Activated CD4-positive, alpha-beta memory T cell treated with anti-CD3 and anti-CD28 coated beads for 36 hours (primary cell): ENCODE results near the gene C19orf73. TPM values are rescaled to one million over a fixed set of nuclear protein-coding genes. Genes with fewer than 3 reads are reported as not detected.

ENCODE experiments used
- CTCF ChIA-PET: fragments of 350-600 bp; sonication (Branson Sonifier 250); formaldehyde crosslinking; loops from one replicate; lab custom pipeline; 2021; ENCODE audit warnings: antibody characterized with exemption, inconsistent platforms; lab: Charles Lee
- POLR2A ChIA-PET: fragments of 350-600 bp; sonication (Branson Sonifier 250); formaldehyde crosslinking; loops from one replicate; lab custom pipeline; 2021; ENCODE audit warnings: antibody characterized with exemption; lab: Charles Lee
- DNase-seq: peaks from one replicate; pipeline ENCODE4 v3.0.0-alpha.2; 2020
- H3K27ac Mint-ChIP-seq: one replicate; pipeline ENCODE4 v1.8.0; 2021; ENCODE audit warnings: mixed read lengths
- H3K27me3 Mint-ChIP-seq: one replicate; pipeline ENCODE4 v1.8.0; 2021; ENCODE audit warnings: mixed read lengths
- H3K36me3 Mint-ChIP-seq: one replicate; pipeline ENCODE4 v1.8.0; 2021; ENCODE audit warnings: mixed read lengths
- H3K4me1 Mint-ChIP-seq: one replicate; pipeline ENCODE4 v1.8.0; 2021; ENCODE audit warnings: low read depth, mixed read lengths
- H3K4me3 Mint-ChIP-seq: one replicate; pipeline ENCODE4 v1.8.0; 2021; ENCODE audit warnings: mild to moderate bottlenecking, mixed read lengths
- H3K9me3 Mint-ChIP-seq: one replicate; pipeline ENCODE4 v1.8.0; 2021; ENCODE audit warnings: mixed read lengths
- intact Hi-C: fragments of 100-400 bp; cut with micrococcal nuclease; formaldehyde crosslinking; loops from one replicate; pipeline ENCODE4 v1.15.1; 2023
- total RNA-seq, 2 experiments: library from RNA; stranded (reverse); gene quantifications; one replicate each; pipeline ENCODE4 v1.2.3, GENCODE V29; 2021

Gene C19orf73
- total RNA-seq, 2 experiments from 2014 or later = 1.4 TPM

DNA sequence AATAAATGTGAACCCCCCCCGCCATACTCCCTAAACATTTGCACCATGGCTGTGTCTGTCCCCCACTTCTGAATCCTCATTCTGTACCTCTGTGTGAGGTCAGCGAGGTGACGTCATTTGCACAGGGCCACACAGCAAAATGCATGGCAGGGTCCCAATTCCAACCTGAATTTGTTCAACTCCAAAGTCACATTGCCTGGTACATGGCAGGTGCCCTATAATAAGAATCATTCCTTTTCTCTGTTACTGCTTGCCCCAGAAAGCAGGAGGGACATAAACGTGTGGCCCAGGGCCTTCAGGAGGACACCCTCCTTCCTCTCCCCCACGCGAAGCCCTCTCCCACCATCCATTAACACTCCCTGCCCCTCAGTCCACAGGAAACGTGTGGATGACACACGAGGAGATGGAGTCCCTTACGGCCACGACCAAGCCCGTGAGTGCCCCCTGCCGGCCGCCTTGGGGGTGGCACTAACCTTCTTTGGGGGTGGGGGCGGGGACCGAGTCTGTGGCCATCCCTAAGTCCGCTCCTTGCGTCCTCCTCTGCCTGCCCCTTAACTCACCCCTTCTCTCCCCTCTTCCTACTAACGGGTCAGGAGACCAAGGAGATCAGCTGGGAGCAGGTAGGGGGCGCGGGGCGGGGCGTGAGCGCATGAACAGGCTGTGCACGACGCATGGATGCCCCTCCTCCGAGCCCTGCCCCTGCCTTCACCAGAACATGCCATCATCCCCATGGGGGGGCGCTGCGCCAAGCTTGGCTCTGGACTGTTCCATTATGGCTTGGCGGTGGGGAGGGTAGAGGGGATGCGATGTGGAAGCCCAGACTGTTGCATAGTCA lies 26.8 kb upstream of the C19orf73 start:
- Mint-ChIP-seq H3K27me3 (peaks cover 47% of the 10 kb centered on the region), H3K9me3 (no peaks in the 10 kb centered on the region)
- POLR2A ChIA-PET = interaction anchor here (0.9 kb wide), 1 partner anchor 18 kb away, joined by 3 read pairs; no protein-coding TSS in a partner anchor

DNA sequence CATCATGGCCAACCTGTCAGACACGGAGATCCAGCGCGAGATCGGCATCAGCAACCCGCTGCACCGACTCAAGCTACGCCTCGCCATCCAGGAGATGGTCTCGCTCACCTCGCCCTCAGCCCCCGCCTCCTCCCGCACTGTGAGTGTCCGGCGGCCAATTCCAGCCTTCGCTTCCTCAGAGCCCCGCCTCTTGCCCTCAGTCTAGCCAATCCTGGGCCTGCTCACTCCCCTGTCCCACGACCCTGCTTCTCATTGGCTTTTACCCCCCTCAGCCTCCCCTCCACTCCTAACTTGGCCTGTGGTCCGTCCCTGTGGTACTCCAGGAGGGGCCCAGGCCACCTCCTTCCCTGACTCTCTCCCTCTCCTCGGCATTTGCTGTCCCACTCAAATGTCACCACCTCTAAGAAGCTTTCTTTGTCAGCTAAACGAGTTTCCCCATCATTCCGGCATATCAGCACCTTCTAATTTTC lies 24.0 kb upstream of the C19orf73 start:
- intact Hi-C loops = no loop called here
- POLR2A ChIA-PET = interaction anchor here (0.7 kb wide), 1 partner anchor 311 kb away, joined by 3 read pairs; no protein-coding TSS in a partner anchor
- peaks cover 11% of the 10 kb centered on the region for H3K4me1 Mint-ChIP-seq
- DNase-seq = peak; percentile 85
- CTCF ChIA-PET = interaction anchor here (0.8 to 1.3 kb wide), 3 partner anchors 45 to 67 kb away, joined by 3 to 4 read pairs (median 3); no protein-coding TSS in a partner anchor
- peak overlapping the region; percentile 57 for H3K4me3 Mint-ChIP-seq
- H3K27me3 Mint-ChIP-seq = peaks cover 23% of the 10 kb centered on the region
- no peak overlapping the region for H3K27ac Mint-ChIP-seq
- no peaks in the 10 kb centered on the region for H3K9me3 Mint-ChIP-seq
- no peaks in the 10 kb centered on the region for H3K36me3 Mint-ChIP-seq

More for the DNA sequence above, 26.8 kb upstream of the C19orf73 start:
- Mint-ChIP-seq H3K27ac (no peak overlapping the region), H3K4me3 (peak overlapping the region; percentile 30), H3K36me3 (no peaks in the 10 kb centered on the region), H3K4me1 (peaks cover 30% of the 10 kb centered on the region)
- CTCF ChIA-PET = interaction anchor here (0.6 to 6.8 kb wide), 22 partner anchors 10 to 878 kb away, joined by 3 to 56 read pairs (median 4); partner anchors contain the start of genes GYS1, KCNA7, LIN7B and PPFIA3
- intact Hi-C loops = loop anchor here (1.0 to 2.0 kb wide), 2 partner anchors 48 to 71 kb away; no protein-coding TSS in a partner anchor
- DNase-seq = peak; percentile 88

DNA sequence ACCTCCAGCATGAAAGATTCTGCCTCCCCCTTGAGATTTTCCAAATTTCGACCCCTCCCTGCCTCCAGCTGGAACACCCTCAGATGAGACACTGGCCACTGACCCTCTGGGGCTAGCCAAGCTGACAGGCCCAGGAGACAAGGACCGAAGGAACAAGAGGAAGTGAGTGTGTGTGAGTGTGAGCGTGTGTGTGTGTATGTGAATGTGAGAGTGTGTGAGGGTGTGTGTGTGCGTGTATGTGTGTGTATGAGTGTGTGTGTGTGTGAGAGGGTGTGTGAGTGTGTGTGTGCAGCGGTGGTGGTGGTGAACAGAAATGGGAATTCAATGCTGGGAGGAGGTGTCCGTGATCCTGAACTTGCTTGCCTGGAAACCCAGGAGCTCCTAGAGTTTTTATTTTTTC lies 22.4 kb upstream of the C19orf73 start:
- intact Hi-C loops = no loop called here

DNA sequence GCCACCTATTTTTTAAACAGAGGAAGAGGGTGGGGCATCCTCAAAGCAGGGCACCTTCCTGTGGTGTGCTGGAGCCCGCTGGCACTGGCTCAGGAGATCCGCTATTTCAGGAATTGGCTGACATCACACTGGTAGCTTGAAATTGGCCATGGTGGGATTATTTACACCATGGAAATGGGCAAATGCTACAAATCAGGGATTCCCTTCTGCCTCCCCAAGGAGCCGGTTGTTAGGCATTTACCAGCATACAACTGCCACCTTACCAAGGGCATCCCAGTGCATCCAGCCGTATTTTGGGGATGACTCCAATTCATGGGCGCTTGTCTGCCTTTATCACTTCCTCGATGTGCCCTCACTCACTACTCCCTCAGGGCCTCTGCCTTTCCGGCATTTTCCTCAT lies 22.0 kb upstream of the C19orf73 start:
- no peak for DNase-seq
- H3K4me1 Mint-ChIP-seq = peaks cover 11% of the 10 kb centered on the region
- H3K27ac Mint-ChIP-seq = no peak overlapping the region
- intact Hi-C loops = no loop called here
- POLR2A ChIA-PET = no interaction called here
- H3K27me3 Mint-ChIP-seq = peaks cover 15% of the 10 kb centered on the region
- no peak overlapping the region for H3K4me3 Mint-ChIP-seq
- no peaks in the 10 kb centered on the region for H3K36me3 Mint-ChIP-seq
- CTCF ChIA-PET = no interaction called here
- no peaks in the 10 kb centered on the region for H3K9me3 Mint-ChIP-seq

More for the DNA sequence above, 22.4 kb upstream of the C19orf73 start:
- Mint-ChIP-seq H3K9me3 (no peaks in the 10 kb centered on the region), H3K4me3 (no peak overlapping the region), H3K27ac (no peak overlapping the region), H3K4me1 (peaks cover 11% of the 10 kb centered on the region), H3K36me3 (no peaks in the 10 kb centered on the region), H3K27me3 (peaks cover 17% of the 10 kb centered on the region)
- ChIA-PET CTCF (interaction anchor here (0.8 kb wide), 1 partner anchor 43 kb away, joined by 3 read pairs; no protein-coding TSS in a partner anchor), POLR2A (no interaction called here)
- DNase-seq = no peak

DNA sequence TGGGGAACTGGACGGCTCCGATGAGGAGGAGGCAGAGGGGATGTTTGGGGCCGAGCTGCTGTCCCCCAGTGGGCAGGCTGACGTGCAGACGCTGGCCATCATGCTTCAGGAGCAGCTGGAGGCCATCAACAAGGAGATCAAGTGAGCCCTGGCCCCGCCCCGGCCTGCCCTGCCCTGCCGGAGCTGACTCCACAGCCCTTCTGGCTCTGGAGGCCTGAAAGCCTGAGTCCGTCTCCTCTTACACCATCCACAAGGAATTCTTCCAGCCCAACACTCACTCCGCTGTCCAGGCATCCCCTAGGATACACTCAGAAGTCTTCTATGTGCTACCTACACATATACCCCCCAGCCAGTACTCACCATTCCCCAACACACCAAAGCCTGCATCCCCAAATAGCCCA lies 17.8 kb upstream of the C19orf73 start:
- Mint-ChIP-seq H3K27me3 (peaks cover 5% of the 10 kb centered on the region), H3K9me3 (no peaks in the 10 kb centered on the region), H3K4me1 (peaks cover 9% of the 10 kb centered on the region), H3K36me3 (no peaks in the 10 kb centered on the region), H3K27ac (no peak overlapping the region), H3K4me3 (no peak overlapping the region)
- intact Hi-C loops = no loop called here
- DNase-seq = no peak
- ChIA-PET POLR2A (no interaction called here), CTCF (interaction anchor here (1.0 kb wide), 1 partner anchor 8 kb away, joined by 3 read pairs; no protein-coding TSS in a partner anchor)

DNA sequence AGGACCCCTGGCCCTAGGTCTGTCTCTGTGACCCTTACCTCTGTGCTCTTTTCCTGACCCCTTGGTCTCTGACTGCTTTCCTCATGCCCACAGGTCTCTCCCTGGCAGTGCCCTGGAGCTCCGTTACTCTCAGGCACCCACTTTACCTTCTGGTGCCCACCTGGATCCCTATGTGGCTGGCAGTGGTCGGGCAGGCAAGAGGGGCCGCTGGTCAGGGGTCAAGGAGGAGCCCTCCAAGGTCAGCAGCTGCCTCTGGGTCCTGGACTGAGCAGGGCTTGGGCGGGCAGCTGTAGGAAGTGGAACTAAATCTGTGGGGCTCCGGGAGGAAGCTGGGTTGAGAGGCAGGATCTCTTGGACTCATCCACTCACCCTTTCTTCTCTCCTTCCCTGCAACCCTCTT lies 16.7 kb upstream of the C19orf73 start:
- Mint-ChIP-seq H3K4me1 (peaks cover 9% of the 10 kb centered on the region), H3K9me3 (no peaks in the 10 kb centered on the region), H3K4me3 (no peak overlapping the region), H3K27me3 (peaks cover 2% of the 10 kb centered on the region), H3K36me3 (no peaks in the 10 kb centered on the region), H3K27ac (no peak overlapping the region)
- POLR2A ChIA-PET = no interaction called here
- no peak for DNase-seq
- CTCF ChIA-PET = interaction anchor here (0.9 to 2.3 kb wide), 4 partner anchors 9 to 63 kb away, joined by 3 to 9 read pairs (median 4); no protein-coding TSS in a partner anchor
- intact Hi-C loops = no loop called here

DNA sequence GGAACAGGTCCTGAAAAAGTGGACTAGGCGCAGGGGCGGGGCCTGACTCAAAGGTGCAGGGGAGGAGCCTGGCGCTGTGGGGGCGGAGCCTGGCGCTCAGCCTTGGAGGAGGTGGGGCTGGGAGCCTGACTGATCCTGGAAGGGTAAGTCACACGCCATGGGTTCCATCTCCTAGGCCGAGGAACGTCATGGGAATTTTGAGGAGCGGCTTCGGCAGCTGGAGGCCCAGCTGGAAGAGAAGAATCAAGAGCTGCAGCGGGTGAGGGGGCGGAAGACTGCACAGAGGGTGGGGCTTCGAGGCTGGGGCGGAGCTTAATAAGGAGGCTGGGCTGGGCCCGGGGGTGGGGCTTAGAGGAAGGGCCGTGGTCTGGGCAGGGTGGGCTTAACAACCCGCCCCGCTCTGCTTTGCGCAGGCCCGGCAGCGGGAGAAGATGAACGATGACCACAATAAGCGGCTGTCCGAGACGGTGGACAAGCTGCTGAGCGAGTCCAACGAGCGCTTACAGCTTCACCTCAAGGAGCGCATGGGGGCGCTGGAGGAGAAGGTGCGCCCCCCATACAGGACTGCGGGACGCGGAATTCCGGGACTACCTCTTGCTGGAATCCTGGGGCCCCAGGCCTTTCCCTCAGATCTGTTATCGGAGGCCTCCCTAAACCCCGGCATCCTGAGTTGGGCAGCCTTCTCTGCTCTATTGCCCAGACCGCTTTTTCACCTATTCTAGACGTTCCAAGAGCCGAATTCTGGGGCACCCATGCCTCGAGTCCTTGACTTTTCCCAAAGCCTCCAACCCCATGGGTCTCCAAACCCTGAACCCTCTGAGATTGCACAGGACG lies 14.9 kb upstream of the C19orf73 start:
- peak overlapping the region; percentile 56 for H3K4me3 Mint-ChIP-seq
- H3K27me3 Mint-ChIP-seq = peaks cover 2% of the 10 kb centered on the region
- intact Hi-C loops = no loop called here
- no peaks in the 10 kb centered on the region for H3K9me3 Mint-ChIP-seq
- peaks cover 11% of the 10 kb centered on the region for H3K4me1 Mint-ChIP-seq
- no peak overlapping the region for H3K27ac Mint-ChIP-seq
- ChIA-PET CTCF (interaction anchor here (0.6 to 2.3 kb wide), 5 partner anchors 16 to 65 kb away, joined by 3 to 9 read pairs (median 4); no protein-coding TSS in a partner anchor), POLR2A (no interaction called here)
- H3K36me3 Mint-ChIP-seq = no peaks in the 10 kb centered on the region
- DNase-seq = peak; percentile 78

DNA sequence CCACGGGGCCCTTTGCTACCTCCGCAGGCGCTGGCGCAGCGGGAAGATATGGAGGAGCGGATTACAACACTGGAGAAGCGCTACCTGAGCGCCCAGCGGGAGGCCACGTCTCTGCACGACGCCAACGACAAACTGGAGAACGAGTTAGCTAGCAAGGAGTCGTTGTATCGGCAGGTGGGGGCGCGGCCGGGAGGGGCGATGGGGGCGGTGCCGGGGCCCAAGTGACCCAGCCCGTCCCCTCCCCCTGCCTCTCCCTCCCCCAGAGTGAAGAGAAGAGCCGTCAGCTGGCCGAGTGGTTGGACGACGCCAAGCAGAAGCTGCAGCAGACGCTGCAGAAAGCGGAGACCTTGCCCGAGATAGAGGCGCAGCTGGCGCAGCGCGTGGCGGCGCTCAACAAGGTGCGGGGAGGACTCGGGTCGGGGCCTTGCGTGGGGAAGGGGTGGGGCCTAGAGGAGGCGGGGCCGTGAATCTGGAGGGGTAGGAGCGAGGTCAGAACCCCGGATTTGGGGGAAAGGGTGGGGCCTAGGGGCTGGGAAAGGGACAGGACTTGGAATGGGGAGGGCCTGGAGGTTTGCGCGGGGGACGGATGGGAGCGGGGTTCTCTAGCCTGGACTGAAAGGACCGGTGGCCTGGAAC lies 14.1 kb upstream of the C19orf73 start:
- H3K9me3 Mint-ChIP-seq = no peaks in the 10 kb centered on the region
- H3K4me1 Mint-ChIP-seq = peaks cover 18% of the 10 kb centered on the region
- intact Hi-C loops = no loop called here
- H3K27ac Mint-ChIP-seq = no peak overlapping the region
- H3K4me3 Mint-ChIP-seq = peak overlapping the region; percentile 56
- H3K27me3 Mint-ChIP-seq = peaks cover 2% of the 10 kb centered on the region
- H3K36me3 Mint-ChIP-seq = no peaks in the 10 kb centered on the region
- POLR2A ChIA-PET = no interaction called here
- peak; percentile 37 for DNase-seq
- CTCF ChIA-PET = interaction anchor here (0.8 to 2.3 kb wide), 5 partner anchors 13 to 66 kb away, joined by 3 to 9 read pairs (median 4); no protein-coding TSS in a partner anchor

DNA sequence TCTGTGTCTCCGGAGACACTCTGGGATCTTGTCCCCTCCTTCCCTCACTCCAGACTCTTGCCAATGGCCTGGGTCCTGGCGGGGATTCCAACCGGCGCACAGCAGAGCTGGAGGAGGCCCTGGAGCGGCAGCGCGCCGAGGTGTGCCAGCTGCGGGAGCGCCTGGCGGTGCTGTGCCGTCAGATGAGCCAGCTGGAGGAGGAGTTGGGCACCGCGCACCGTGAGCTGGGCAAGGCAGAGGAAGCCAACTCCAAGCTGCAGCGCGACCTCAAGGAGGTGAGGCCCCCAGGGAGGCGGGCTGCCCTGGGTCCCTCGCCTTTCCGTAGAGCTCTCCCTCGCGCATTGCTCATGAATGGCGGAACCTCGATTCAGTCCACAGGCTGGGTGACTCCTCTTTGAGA lies 11.4 kb upstream of the C19orf73 start:
- no peaks in the 10 kb centered on the region for H3K36me3 Mint-ChIP-seq
- no peaks in the 10 kb centered on the region for H3K27me3 Mint-ChIP-seq
- ChIA-PET POLR2A (no interaction called here), CTCF (interaction anchor here (0.8 to 2.9 kb wide), 7 partner anchors 9 to 294 kb away, joined by 3 to 15 read pairs (median 3); partner anchors contain the start of genes GYS1, LIN7B and RUVBL2)
- H3K27ac Mint-ChIP-seq = no peak overlapping the region
- no peak overlapping the region for H3K4me3 Mint-ChIP-seq
- H3K4me1 Mint-ChIP-seq = peaks cover 19% of the 10 kb centered on the region
- no peaks in the 10 kb centered on the region for H3K9me3 Mint-ChIP-seq
- no peak for DNase-seq
- intact Hi-C loops = no loop called here

DNA sequence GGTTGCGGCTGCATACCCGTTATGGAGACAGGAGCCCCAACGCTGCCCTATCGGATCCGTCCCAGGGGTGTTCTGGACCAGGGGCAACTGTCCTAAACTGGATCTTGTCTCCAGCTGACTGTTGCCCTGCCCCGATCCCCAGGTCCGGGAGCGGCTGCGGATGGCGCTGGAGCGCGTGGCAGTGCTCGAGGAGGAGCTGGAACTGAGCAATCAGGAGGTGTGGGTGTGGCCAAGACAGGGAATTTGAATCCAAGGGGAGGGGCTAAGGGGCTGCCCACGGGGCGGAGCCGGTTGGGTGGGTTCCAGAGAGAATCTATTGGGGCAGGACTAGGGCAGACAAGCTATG lies 10.3 kb upstream of the C19orf73 start:
- intact Hi-C loops = loop anchor here (2.0 kb wide), 1 partner anchor 14 kb away; the partner anchor contains the start of gene LIN7B
- CTCF ChIA-PET = interaction anchor here (1.0 to 2.9 kb wide), 6 partner anchors 15 to 136 kb away, joined by 3 to 15 read pairs (median 8); partner anchors contain the start of genes GYS1, LIN7B and RUVBL2
- Mint-ChIP-seq H3K27ac (no peak overlapping the region), H3K27me3 (no peaks in the 10 kb centered on the region), H3K36me3 (no peaks in the 10 kb centered on the region), H3K4me1 (peaks cover 19% of the 10 kb centered on the region), H3K4me3 (no peak overlapping the region), H3K9me3 (no peaks in the 10 kb centered on the region)
- no peak for DNase-seq
- POLR2A ChIA-PET = no interaction called here
